Astrocyte (in vitro differentiated cells and primary cell): ENCODE measurements around the gene TMBIM4.

Source experiments
- EZH2 ChIP-seq: IDR thresholded peaks from 2 replicates; pipeline ENCODE4 v1.6.1; 2012; ENCODE audit warnings: mild to moderate bottlenecking, low read length, inconsistent platforms; ENCODE audit not compliant: insufficient read depth
- TF ChIP-seq, protein P1 (sequence below): IDR thresholded peaks from 2 replicates; pipeline ENCODE4 v1.5.1; 2011; ENCODE audit warnings: low read depth, mild to moderate bottlenecking, inconsistent platforms, low read length, moderate library complexity; ENCODE audit not compliant: insufficient read depth

DNA sequence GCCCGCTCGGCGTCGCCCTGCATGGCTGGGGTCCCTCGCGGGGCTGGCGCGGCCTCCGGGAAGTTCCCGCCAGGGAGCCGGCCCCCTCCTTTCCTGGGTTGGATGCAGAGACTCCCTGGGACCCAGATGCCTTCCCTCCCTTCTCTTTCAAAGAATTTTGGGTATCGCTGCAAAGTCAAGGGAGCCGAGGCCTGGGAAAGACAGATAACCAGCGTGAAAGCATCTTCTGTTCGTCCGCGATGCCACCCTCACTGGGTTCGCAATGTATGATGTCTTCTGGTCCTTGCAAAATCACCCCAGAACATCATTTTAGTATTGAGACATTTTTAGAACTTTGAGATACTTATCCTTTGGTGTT, 19.7 kb upstream of the TMBIM4 start:
- TF ChIP-seq EZH2, result no peak
- TF ChIP-seq, protein P1, sequence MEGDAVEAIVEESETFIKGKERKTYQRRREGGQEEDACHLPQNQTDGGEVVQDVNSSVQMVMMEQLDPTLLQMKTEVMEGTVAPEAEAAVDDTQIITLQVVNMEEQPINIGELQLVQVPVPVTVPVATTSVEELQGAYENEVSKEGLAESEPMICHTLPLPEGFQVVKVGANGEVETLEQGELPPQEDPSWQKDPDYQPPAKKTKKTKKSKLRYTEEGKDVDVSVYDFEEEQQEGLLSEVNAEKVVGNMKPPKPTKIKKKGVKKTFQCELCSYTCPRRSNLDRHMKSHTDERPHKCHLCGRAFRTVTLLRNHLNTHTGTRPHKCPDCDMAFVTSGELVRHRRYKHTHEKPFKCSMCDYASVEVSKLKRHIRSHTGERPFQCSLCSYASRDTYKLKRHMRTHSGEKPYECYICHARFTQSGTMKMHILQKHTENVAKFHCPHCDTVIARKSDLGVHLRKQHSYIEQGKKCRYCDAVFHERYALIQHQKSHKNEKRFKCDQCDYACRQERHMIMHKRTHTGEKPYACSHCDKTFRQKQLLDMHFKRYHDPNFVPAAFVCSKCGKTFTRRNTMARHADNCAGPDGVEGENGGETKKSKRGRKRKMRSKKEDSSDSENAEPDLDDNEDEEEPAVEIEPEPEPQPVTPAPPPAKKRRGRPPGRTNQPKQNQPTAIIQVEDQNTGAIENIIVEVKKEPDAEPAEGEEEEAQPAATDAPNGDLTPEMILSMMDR, result no peak
